GM06990 (cell line): ENCODE data around the gene BTLA.
"Not testable (repeated sequence)": the region's sequence is repeated elsewhere in the genome, so short reads cannot be mapped to it uniquely, and the experiment has no call there.

Experiments used
- DNase-seq: peaks from one replicate; pipeline ENCODE4 v3.0.0-alpha.2; 2011; ENCODE audit not compliant: insufficient read length; ENCODE audit errors: extremely low read depth
- H3K27me3 ChIP-seq: replicated peaks from 2 replicates; pipeline ENCODE4 v1.6.0; 2011; ENCODE audit warnings: low read length; ENCODE audit not compliant: control insufficient read depth, insufficient read depth
- H3K36me3 ChIP-seq: 2 replicates; pipeline ENCODE4 v1.5.1; 2011; ENCODE audit warnings: low read length; ENCODE audit not compliant: control insufficient read depth, insufficient read depth
- H3K4me3 ChIP-seq: replicated peaks from 2 replicates; pipeline ENCODE4 v1.5.1; 2011; ENCODE audit warnings: low read depth, mild to moderate bottlenecking, control low read depth, low read length
- TF ChIP-seq, protein P1 (sequence below): IDR thresholded peaks from 2 replicates; pipeline ENCODE4 v1.5.1; 2011; ENCODE audit warnings: low read length, control low read depth, mild to moderate bottlenecking, inconsistent platforms; ENCODE audit not compliant: insufficient read depth, poor library complexity, severe bottlenecking

The BTLA gene

GRCh38 chr3:112466020-112466419 lies 33.3 kb downstream of the BTLA start:
- TF ChIP-seq, protein P1, sequence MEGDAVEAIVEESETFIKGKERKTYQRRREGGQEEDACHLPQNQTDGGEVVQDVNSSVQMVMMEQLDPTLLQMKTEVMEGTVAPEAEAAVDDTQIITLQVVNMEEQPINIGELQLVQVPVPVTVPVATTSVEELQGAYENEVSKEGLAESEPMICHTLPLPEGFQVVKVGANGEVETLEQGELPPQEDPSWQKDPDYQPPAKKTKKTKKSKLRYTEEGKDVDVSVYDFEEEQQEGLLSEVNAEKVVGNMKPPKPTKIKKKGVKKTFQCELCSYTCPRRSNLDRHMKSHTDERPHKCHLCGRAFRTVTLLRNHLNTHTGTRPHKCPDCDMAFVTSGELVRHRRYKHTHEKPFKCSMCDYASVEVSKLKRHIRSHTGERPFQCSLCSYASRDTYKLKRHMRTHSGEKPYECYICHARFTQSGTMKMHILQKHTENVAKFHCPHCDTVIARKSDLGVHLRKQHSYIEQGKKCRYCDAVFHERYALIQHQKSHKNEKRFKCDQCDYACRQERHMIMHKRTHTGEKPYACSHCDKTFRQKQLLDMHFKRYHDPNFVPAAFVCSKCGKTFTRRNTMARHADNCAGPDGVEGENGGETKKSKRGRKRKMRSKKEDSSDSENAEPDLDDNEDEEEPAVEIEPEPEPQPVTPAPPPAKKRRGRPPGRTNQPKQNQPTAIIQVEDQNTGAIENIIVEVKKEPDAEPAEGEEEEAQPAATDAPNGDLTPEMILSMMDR = no peak
- Histone ChIP-seq H3K4me3 (no peak overlapping the region), H3K36me3 (peaks cover 14% of the 10 kb centered on the region), H3K27me3 (no peaks in the 10 kb centered on the region)
- no peak for DNase-seq

DNA sequence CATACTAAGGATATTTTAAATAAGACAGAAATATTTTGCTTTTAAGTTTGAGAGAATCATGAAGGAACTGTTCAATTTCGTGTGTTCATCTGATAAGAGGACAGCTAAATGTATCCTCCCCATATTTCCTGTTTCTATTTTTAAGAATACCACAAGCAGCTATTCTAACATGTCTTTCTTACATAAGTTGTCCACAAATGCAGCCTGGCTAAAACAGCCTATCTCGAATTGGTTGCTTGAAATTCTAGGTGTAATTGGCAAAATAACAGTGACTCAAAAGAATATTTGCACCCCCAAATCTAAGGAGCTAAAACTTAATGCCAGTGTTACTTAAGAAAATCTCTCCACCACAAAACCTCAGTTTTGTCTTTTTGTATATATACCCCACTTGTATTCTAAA lies 35.0 kb downstream of the BTLA start:
- no peak overlapping the region for H3K4me3 ChIP-seq
- no peaks in the 10 kb centered on the region for H3K27me3 ChIP-seq
- H3K36me3 ChIP-seq = peaks cover 9% of the 10 kb centered on the region
- TF ChIP-seq, protein P1 = no peak
- peak; percentile 54 for DNase-seq

- TF ChIP-seq, protein P1 = no peak
- DNase-seq = peak; percentile 66
- no peak overlapping the region for H3K4me3 ChIP-seq
- peaks cover 8% of the 10 kb centered on the region for H3K36me3 ChIP-seq
- no peaks in the 10 kb centered on the region for H3K27me3 ChIP-seq
These were observed 36.0 kb downstream of the BTLA start for GRCh38 chr3:112463250-112463649.

GRCh38 chr3:112461787-112462186 lies 37.5 kb downstream of the BTLA start:
- not testable (repeated sequence) for DNase-seq, H3K27me3 ChIP-seq, H3K36me3 ChIP-seq, H3K4me3 ChIP-seq

GRCh38 chr3:112460519-112461195 lies 38.6 kb downstream of the BTLA start:
- no peaks in the 10 kb centered on the region for H3K27me3 ChIP-seq
- peak; percentile 78 for DNase-seq
- no peaks in the 10 kb centered on the region; the same call in 1 of the 2 replicates for H3K36me3 ChIP-seq
- TF ChIP-seq, protein P1 = no peak
- no peak overlapping the region for H3K4me3 ChIP-seq

DNA sequence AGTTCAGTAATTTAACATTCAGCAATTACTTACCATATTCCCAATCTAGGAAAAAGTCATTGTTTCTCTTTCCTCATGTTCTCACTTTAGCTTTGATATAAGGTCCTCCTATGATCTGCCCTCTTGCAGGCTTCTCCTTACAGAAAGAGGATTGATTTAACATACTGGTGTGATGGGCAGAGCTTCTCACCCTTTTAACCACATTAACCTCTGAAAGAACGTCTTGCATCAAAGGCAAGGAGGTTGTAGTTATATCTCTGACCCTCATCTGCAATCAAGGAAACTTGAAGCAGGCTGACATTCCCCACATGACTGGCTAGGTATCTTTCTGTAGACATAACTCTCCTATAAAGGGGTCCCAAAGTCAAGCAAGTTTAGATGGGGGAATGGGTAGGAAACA lies 39.5 kb downstream of the BTLA start:
- H3K4me3 ChIP-seq = peak overlapping the region; percentile 57
- no peaks in the 10 kb centered on the region for H3K27me3 ChIP-seq
- TF ChIP-seq, protein P1 = no peak
- no peaks in the 10 kb centered on the region for H3K36me3 ChIP-seq
- DNase-seq = peak; percentile 64
